HEK293 (cell line): ENCODE data around the gene P4HA1.

Source experiments
- KLF8 ChIP-seq: fragments of 450-650 bp; formaldehyde crosslinking; IDR thresholded peaks from 2 replicates; pipeline ENCODE4 v1.5.1; 2016; ENCODE audit warnings: missing biosample characterization, missing genetic modification characterization
- ZBTB7A ChIP-seq: fragments of 450-650 bp; formaldehyde crosslinking; IDR thresholded peaks from 2 replicates; pipeline ENCODE4 v1.5.1; 2016; ENCODE audit warnings: low read depth, missing biosample characterization, missing genetic modification characterization
- ZFHX2 ChIP-seq: fragments of 450-650 bp; formaldehyde crosslinking; conservative IDR thresholded peaks from 2 replicates; pipeline ENCODE4 v1.5.1; 2016; ENCODE audit warnings: missing biosample characterization, missing genetic modification characterization
- ZNF211 ChIP-seq: fragments of 450-650 bp; formaldehyde crosslinking; IDR thresholded peaks from 2 replicates; pipeline ENCODE4 v1.5.1; 2016; ENCODE audit warnings: low read depth, missing biosample characterization, missing genetic modification characterization
- ZNF600 ChIP-seq: fragments of 450-650 bp; formaldehyde crosslinking; IDR thresholded peaks from 2 replicates; pipeline ENCODE4 v1.5.1; 2016; ENCODE audit warnings: missing biosample characterization, missing genetic modification characterization
- ZNF670 ChIP-seq: fragments of 450-650 bp; formaldehyde crosslinking; IDR thresholded peaks from 2 replicates; pipeline ENCODE4 v1.5.1; 2016; ENCODE audit warnings: missing biosample characterization, missing genetic modification characterization, low read depth
- TF ChIP-seq, protein P1 (sequence below): fragments of 450-650 bp; formaldehyde crosslinking; IDR thresholded peaks from 2 replicates; pipeline ENCODE4 v1.5.1; 2016; ENCODE audit warnings: missing biosample characterization, missing genetic modification characterization
- TF ChIP-seq, protein P2 (sequence below): fragments of 450-650 bp; formaldehyde crosslinking; IDR thresholded peaks from 2 replicates; pipeline ENCODE4 v1.5.1; 2016; ENCODE audit warnings: missing biosample characterization, missing genetic modification characterization
- TF ChIP-seq, protein P3 (sequence below): fragments of 450-650 bp; formaldehyde crosslinking; optimal IDR thresholded peaks from 2 replicates; pipeline ENCODE3; 2016; ENCODE audit warnings: missing biosample characterization, mild to moderate bottlenecking, missing genetic modification characterization
- TF ChIP-seq, protein P4 (sequence below): fragments of 450-650 bp; IDR thresholded peaks from 2 replicates; pipeline ENCODE4 v1.5.1; 2018; ENCODE audit warnings: missing biosample characterization, missing genetic modification characterization
- TF ChIP-seq, protein P5 (sequence below): fragments of 450-650 bp; formaldehyde crosslinking; IDR thresholded peaks from 2 replicates; pipeline ENCODE4 v1.5.1; 2017; ENCODE audit warnings: missing biosample characterization, missing genetic modification characterization
- TF ChIP-seq, protein P6 (sequence below): fragments of 450-650 bp; formaldehyde crosslinking; IDR thresholded peaks from 2 replicates; pipeline ENCODE4 v1.5.1; 2016; ENCODE audit warnings: missing biosample characterization, missing genetic modification characterization
- TF ChIP-seq, protein P7 (sequence below): fragments of 450-650 bp; formaldehyde crosslinking; IDR thresholded peaks from 2 replicates; pipeline ENCODE4 v1.5.1; 2016; ENCODE audit warnings: missing biosample characterization, missing genetic modification characterization
- TF ChIP-seq, protein P8 (sequence below): fragments of 450-650 bp; formaldehyde crosslinking; IDR thresholded peaks from 2 replicates; pipeline ENCODE4 v1.5.1; 2016; ENCODE audit warnings: missing biosample characterization, missing genetic modification characterization, borderline replicate concordance

DNA sequence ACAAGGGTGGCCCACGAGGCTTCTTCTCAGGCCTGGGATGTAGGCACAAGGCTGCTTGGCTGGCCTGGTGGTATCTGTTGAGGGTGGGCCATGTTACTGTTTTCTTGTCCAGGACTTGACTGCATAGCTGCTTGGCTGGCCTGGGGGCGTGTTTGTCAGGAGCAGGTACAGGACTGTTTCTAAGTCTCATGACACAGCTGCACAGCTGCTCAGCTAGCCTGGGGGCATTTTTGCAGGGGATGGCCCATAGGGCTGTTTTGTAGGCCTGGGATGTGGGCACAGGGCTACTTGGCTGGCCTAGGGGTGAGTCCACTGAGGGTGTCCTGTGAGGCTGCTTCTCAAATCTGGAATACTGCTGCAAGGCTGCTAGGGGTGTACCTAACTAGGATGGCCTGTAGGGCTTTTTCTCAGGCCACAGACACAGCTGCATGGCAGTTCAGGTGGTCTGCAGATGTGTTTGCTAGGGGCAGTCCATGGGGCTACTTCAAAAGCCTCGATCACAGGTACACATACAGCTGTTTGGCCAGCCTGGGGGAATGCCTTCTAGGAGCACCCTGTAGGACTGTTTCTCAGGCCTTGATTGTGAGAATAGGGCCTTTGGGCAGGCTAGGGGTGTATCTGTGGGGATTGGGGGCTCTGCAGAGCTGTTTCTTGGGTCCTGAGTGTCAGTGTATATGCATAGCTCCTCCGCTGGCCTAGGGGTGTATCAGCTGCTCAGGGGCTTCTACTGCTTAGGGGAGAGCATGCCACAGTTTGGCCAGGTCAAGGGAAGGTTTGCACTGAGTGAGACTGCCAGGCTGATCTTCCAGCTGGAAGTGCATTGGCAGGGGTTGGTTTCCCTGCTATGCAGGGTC, 115.4 kb downstream of the P4HA1 start:
- TF ChIP-seq ZFHX2 (tag by site-specific recombination) = no peak
- TF ChIP-seq, protein P1, sequence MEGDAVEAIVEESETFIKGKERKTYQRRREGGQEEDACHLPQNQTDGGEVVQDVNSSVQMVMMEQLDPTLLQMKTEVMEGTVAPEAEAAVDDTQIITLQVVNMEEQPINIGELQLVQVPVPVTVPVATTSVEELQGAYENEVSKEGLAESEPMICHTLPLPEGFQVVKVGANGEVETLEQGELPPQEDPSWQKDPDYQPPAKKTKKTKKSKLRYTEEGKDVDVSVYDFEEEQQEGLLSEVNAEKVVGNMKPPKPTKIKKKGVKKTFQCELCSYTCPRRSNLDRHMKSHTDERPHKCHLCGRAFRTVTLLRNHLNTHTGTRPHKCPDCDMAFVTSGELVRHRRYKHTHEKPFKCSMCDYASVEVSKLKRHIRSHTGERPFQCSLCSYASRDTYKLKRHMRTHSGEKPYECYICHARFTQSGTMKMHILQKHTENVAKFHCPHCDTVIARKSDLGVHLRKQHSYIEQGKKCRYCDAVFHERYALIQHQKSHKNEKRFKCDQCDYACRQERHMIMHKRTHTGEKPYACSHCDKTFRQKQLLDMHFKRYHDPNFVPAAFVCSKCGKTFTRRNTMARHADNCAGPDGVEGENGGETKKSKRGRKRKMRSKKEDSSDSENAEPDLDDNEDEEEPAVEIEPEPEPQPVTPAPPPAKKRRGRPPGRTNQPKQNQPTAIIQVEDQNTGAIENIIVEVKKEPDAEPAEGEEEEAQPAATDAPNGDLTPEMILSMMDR (tag by site-specific recombination) = no peak
- no peak for TF ChIP-seq ZNF211 (tag by site-specific recombination)
- TF ChIP-seq KLF8 (tag by site-specific recombination) = no peak
- TF ChIP-seq, protein P2, sequence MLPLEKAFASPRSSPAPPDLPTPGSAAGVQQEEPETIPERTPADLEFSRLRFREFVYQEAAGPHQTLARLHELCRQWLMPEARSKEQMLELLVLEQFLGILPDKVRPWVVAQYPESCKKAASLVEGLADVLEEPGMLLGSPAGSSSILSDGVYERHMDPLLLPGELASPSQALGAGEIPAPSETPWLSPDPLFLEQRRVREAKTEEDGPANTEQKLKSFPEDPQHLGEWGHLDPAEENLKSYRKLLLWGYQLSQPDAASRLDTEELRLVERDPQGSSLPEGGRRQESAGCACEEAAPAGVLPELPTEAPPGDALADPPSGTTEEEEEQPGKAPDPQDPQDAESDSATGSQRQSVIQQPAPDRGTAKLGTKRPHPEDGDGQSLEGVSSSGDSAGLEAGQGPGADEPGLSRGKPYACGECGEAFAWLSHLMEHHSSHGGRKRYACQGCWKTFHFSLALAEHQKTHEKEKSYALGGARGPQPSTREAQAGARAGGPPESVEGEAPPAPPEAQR (tag by site-specific recombination) = no peak
- no peak for TF ChIP-seq ZBTB7A (tag by site-specific recombination)
- TF ChIP-seq, protein P3, sequence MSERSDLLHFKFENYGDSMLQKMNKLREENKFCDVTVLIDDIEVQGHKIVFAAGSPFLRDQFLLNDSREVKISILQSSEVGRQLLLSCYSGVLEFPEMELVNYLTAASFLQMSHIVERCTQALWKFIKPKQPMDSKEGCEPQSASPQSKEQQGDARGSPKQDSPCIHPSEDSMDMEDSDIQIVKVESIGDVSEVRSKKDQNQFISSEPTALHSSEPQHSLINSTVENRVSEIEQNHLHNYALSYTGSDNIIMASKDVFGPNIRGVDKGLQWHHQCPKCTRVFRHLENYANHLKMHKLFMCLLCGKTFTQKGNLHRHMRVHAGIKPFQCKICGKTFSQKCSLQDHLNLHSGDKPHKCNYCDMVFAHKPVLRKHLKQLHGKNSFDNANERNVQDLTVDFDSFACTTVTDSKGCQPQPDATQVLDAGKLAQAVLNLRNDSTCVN (tag by site-specific recombination) = no peak
- TF ChIP-seq, protein P4, sequence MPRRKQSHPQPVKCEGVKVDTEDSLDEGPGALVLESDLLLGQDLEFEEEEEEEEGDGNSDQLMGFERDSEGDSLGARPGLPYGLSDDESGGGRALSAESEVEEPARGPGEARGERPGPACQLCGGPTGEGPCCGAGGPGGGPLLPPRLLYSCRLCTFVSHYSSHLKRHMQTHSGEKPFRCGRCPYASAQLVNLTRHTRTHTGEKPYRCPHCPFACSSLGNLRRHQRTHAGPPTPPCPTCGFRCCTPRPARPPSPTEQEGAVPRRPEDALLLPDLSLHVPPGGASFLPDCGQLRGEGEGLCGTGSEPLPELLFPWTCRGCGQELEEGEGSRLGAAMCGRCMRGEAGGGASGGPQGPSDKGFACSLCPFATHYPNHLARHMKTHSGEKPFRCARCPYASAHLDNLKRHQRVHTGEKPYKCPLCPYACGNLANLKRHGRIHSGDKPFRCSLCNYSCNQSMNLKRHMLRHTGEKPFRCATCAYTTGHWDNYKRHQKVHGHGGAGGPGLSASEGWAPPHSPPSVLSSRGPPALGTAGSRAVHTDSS (tag by site-specific recombination) = no peak
- TF ChIP-seq ZNF600 (tag by site-specific recombination) = no peak
- TF ChIP-seq, protein P5, sequence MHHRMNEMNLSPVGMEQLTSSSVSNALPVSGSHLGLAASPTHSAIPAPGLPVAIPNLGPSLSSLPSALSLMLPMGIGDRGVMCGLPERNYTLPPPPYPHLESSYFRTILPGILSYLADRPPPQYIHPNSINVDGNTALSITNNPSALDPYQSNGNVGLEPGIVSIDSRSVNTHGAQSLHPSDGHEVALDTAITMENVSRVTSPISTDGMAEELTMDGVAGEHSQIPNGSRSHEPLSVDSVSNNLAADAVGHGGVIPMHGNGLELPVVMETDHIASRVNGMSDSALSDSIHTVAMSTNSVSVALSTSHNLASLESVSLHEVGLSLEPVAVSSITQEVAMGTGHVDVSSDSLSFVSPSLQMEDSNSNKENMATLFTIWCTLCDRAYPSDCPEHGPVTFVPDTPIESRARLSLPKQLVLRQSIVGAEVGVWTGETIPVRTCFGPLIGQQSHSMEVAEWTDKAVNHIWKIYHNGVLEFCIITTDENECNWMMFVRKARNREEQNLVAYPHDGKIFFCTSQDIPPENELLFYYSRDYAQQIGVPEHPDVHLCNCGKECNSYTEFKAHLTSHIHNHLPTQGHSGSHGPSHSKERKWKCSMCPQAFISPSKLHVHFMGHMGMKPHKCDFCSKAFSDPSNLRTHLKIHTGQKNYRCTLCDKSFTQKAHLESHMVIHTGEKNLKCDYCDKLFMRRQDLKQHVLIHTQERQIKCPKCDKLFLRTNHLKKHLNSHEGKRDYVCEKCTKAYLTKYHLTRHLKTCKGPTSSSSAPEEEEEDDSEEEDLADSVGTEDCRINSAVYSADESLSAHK (tag by site-specific recombination) = no peak
- TF ChIP-seq ZNF670 (tag by site-specific recombination) = no peak
- TF ChIP-seq, protein P6, sequence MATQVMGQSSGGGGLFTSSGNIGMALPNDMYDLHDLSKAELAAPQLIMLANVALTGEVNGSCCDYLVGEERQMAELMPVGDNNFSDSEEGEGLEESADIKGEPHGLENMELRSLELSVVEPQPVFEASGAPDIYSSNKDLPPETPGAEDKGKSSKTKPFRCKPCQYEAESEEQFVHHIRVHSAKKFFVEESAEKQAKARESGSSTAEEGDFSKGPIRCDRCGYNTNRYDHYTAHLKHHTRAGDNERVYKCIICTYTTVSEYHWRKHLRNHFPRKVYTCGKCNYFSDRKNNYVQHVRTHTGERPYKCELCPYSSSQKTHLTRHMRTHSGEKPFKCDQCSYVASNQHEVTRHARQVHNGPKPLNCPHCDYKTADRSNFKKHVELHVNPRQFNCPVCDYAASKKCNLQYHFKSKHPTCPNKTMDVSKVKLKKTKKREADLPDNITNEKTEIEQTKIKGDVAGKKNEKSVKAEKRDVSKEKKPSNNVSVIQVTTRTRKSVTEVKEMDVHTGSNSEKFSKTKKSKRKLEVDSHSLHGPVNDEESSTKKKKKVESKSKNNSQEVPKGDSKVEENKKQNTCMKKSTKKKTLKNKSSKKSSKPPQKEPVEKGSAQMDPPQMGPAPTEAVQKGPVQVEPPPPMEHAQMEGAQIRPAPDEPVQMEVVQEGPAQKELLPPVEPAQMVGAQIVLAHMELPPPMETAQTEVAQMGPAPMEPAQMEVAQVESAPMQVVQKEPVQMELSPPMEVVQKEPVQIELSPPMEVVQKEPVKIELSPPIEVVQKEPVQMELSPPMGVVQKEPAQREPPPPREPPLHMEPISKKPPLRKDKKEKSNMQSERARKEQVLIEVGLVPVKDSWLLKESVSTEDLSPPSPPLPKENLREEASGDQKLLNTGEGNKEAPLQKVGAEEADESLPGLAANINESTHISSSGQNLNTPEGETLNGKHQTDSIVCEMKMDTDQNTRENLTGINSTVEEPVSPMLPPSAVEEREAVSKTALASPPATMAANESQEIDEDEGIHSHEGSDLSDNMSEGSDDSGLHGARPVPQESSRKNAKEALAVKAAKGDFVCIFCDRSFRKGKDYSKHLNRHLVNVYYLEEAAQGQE = no peak
- TF ChIP-seq, protein P7, sequence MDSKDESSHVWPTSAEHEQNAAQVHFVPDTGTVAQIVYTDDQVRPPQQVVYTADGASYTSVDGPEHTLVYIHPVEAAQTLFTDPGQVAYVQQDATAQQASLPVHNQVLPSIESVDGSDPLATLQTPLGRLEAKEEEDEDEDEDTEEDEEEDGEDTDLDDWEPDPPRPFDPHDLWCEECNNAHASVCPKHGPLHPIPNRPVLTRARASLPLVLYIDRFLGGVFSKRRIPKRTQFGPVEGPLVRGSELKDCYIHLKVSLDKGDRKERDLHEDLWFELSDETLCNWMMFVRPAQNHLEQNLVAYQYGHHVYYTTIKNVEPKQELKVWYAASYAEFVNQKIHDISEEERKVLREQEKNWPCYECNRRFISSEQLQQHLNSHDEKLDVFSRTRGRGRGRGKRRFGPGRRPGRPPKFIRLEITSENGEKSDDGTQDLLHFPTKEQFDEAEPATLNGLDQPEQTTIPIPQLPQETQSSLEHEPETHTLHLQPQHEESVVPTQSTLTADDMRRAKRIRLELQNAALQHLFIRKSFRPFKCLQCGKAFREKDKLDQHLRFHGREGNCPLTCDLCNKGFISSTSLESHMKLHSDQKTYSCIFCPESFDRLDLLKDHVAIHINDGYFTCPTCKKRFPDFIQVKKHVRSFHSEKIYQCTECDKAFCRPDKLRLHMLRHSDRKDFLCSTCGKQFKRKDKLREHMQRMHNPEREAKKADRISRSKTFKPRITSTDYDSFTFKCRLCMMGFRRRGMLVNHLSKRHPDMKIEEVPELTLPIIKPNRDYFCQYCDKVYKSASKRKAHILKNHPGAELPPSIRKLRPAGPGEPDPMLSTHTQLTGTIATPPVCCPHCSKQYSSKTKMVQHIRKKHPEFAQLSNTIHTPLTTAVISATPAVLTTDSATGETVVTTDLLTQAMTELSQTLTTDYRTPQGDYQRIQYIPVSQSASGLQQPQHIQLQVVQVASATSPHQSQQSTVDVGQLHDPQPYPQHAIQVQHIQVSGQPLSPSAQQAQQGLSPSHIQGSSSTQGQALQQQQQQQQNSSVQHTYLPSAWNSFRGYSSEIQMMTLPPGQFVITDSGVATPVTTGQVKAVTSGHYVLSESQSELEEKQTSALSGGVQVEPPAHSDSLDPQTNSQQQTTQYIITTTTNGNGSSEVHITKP = no peak
- TF ChIP-seq, protein P8, sequence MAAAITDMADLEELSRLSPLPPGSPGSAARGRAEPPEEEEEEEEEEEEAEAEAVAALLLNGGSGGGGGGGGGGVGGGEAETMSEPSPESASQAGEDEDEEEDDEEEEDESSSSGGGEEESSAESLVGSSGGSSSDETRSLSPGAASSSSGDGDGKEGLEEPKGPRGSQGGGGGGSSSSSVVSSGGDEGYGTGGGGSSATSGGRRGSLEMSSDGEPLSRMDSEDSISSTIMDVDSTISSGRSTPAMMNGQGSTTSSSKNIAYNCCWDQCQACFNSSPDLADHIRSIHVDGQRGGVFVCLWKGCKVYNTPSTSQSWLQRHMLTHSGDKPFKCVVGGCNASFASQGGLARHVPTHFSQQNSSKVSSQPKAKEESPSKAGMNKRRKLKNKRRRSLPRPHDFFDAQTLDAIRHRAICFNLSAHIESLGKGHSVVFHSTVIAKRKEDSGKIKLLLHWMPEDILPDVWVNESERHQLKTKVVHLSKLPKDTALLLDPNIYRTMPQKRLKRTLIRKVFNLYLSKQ = no peak
